Transverse colon (tissue), 4 donors: ENCODE results near the gene PM20D2.

Source experiments
- EP300 ChIP-seq: sonication (generic); formaldehyde crosslinking; IDR thresholded peaks from one replicate; pipeline ENCODE4 v1.6.1; 2017; ENCODE audit warnings: antibody characterized with exemption, low read depth
- POLR2A ChIP-seq: fragments of 450-650 bp; IDR thresholded peaks from one replicate; pipeline ENCODE4 v1.6.1; 2016; ENCODE audit warnings: antibody characterized with exemption, mild to moderate bottlenecking, moderate library complexity
- POLR2AphosphoS5 ChIP-seq, 3 donors: sonication (generic); formaldehyde crosslinking; IDR thresholded peaks; one replicate each; pipeline ENCODE4 v1.6.1; 2016; ENCODE audit warnings: antibody characterized with exemption in 3 of 3
- TF ChIP-seq, protein P1 (sequence below), 5 experiments: fragments of 200-600 bp in 3 of 5; fragments of 450-650 bp in 2 of 5; sonication (generic) in 3 of 5; IDR thresholded peaks; 1 replicate in 2 of 5; 2 replicates in 3 of 5; pipeline ENCODE4 v1.5.1; 2016 to 2017; ENCODE audit warnings: antibody characterized with exemption in 5 of 5, inconsistent platforms in 3 of 5, mild to moderate bottlenecking in 2 of 5, moderate library complexity in 1 of 5

DNA sequence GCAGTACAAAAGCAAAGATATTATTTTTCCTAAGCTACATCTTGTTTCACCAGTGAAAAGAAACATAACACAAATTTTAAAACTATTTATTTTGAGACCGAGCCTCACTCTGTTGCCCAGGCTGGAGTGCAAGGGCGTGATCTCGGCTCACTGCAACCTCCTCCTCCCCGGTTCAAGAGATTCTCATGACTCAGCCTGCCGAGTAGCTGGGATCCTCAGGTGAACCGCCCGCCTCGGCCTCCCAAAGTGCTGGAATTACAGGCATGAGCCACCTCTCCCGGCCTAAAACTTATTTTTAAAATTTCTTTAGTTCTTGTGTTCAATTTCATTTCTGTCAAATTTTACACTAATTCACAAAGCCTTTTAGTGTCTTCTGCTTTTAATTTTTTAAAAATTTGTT is 33.9 kb upstream of the PM20D2 start:
- TF ChIP-seq, protein P1, sequence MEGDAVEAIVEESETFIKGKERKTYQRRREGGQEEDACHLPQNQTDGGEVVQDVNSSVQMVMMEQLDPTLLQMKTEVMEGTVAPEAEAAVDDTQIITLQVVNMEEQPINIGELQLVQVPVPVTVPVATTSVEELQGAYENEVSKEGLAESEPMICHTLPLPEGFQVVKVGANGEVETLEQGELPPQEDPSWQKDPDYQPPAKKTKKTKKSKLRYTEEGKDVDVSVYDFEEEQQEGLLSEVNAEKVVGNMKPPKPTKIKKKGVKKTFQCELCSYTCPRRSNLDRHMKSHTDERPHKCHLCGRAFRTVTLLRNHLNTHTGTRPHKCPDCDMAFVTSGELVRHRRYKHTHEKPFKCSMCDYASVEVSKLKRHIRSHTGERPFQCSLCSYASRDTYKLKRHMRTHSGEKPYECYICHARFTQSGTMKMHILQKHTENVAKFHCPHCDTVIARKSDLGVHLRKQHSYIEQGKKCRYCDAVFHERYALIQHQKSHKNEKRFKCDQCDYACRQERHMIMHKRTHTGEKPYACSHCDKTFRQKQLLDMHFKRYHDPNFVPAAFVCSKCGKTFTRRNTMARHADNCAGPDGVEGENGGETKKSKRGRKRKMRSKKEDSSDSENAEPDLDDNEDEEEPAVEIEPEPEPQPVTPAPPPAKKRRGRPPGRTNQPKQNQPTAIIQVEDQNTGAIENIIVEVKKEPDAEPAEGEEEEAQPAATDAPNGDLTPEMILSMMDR (IDR thresholded peaks at IDR 0.05) = no peak
- TF ChIP-seq POLR2A = no peak
- TF ChIP-seq POLR2AphosphoS5 (IDR thresholded peaks at IDR 0.05) = no peak
- TF ChIP-seq EP300 = no peak
